RWPE2 (cell line): ENCODE measurements around the gene ZP1.
"Not testable (repeated sequence)": the region's sequence is repeated elsewhere in the genome, so short reads cannot be mapped to it uniquely, and the experiment has no call there.

Experiments
- ATAC-seq: fragments of 200-7000 bp; cut with Tn5 transposase; 3 replicates; pipeline ENCODE4 v1.9.1; 2021; ENCODE audit warnings: low read depth
- DNase-seq: peaks from one replicate; pipeline ENCODE4 v3.0.0-alpha.2; 2020; ENCODE audit warnings: low spot score
- H3K27ac ChIP-seq: fragments of 450-650 bp; 2 replicates; pipeline ENCODE4 v1.5.1; 2017; ENCODE audit warnings: mild to moderate bottlenecking; ENCODE audit not compliant: poor library complexity, severe bottlenecking
- H3K27me3 ChIP-seq: fragments of 250-450 bp; sonication (Bioruptor Pico); 2 replicates; pipeline ENCODE4 v1.5.1; 2021; ENCODE audit warnings: mild to moderate bottlenecking, moderate library complexity; ENCODE audit not compliant: insufficient read depth, poor library complexity, severe bottlenecking
- H3K36me3 ChIP-seq: fragments of 250-450 bp; sonication (Bioruptor Pico); 2 replicates; pipeline ENCODE4 v1.5.1; 2020; ENCODE audit warnings: low read depth, mild to moderate bottlenecking, moderate library complexity
- H3K4me1 ChIP-seq: fragments of 250-450 bp; sonication (Bioruptor Pico); 2 replicates; pipeline ENCODE4 v1.5.1; 2021; ENCODE audit warnings: mild to moderate bottlenecking, moderate library complexity; ENCODE audit not compliant: insufficient read depth, poor library complexity, severe bottlenecking
- H3K4me3 ChIP-seq: fragments of 250-450 bp; sonication (Bioruptor Pico); 2 replicates; pipeline ENCODE4 v1.5.1; 2021; ENCODE audit warnings: mild to moderate bottlenecking, moderate library complexity; ENCODE audit not compliant: severe bottlenecking
- H3K9me3 ChIP-seq: fragments of 250-450 bp; sonication (Bioruptor Pico); 2 replicates; pipeline ENCODE4 v1.5.1; 2021; ENCODE audit warnings: mild to moderate bottlenecking, moderate library complexity; ENCODE audit not compliant: severe bottlenecking
- TF ChIP-seq, protein P1 (sequence below): fragments of 450-650 bp; IDR thresholded peaks from one replicate; pipeline ENCODE4 v1.5.1; 2017; ENCODE audit warnings: mild to moderate bottlenecking, moderate library complexity; ENCODE audit not compliant: poor library complexity, severe bottlenecking

Gene ZP1

GRCh38 chr11:60906132-60906972 lies 39.0 kb downstream of the ZP1 start, which contains the start of gene PRPF19:
PRPF19 (minus strand) TSS chr11:60906585; CDS start chr11:60906382, 203 bp downstream.
- Histone ChIP-seq H3K27ac (peak within 1 kb of the TSS; percentile 83), H3K4me3 (peak within 1 kb of the TSS; percentile 94), H3K27me3 (no peaks in the 10 kb centered on the region), H3K4me1 (peaks cover 6% of the 10 kb centered on the region), H3K9me3 (no peaks in the 10 kb centered on the region), H3K36me3 (peaks cover 39% of the 10 kb centered on the region)
- peak; percentile 92 for ATAC-seq
- peak; percentile 89 for DNase-seq
- TF ChIP-seq, protein P1, sequence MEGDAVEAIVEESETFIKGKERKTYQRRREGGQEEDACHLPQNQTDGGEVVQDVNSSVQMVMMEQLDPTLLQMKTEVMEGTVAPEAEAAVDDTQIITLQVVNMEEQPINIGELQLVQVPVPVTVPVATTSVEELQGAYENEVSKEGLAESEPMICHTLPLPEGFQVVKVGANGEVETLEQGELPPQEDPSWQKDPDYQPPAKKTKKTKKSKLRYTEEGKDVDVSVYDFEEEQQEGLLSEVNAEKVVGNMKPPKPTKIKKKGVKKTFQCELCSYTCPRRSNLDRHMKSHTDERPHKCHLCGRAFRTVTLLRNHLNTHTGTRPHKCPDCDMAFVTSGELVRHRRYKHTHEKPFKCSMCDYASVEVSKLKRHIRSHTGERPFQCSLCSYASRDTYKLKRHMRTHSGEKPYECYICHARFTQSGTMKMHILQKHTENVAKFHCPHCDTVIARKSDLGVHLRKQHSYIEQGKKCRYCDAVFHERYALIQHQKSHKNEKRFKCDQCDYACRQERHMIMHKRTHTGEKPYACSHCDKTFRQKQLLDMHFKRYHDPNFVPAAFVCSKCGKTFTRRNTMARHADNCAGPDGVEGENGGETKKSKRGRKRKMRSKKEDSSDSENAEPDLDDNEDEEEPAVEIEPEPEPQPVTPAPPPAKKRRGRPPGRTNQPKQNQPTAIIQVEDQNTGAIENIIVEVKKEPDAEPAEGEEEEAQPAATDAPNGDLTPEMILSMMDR, result no peak

- peaks cover 14% of the 10 kb centered on the region for H3K36me3 ChIP-seq
- no peak overlapping the region for H3K27ac ChIP-seq
- H3K27me3 ChIP-seq, result no peaks in the 10 kb centered on the region
- no peak for ATAC-seq
- H3K4me1 ChIP-seq, result peaks cover 6% of the 10 kb centered on the region
- H3K9me3 ChIP-seq, result no peaks in the 10 kb centered on the region
- no peak overlapping the region for H3K4me3 ChIP-seq
- TF ChIP-seq, protein P1, result no peak
- no peak for DNase-seq
Measured at GRCh38 chr11:60908803-60909202, 41.5 kb downstream of the ZP1 start.

GRCh38 chr11:60909680-60910280 lies 42.4 kb downstream of the ZP1 start:
- DNase-seq, H3K4me3 ChIP-seq, H3K27me3 ChIP-seq, H3K4me1 ChIP-seq, H3K9me3 ChIP-seq, ATAC-seq, H3K27ac ChIP-seq, H3K36me3 ChIP-seq: not testable (repeated sequence)

- Histone ChIP-seq H3K27me3 (no peaks in the 10 kb centered on the region), H3K4me3 (no peak overlapping the region), H3K4me1 (no peaks in the 10 kb centered on the region), H3K27ac (no peak overlapping the region), H3K36me3 (no peaks in the 10 kb centered on the region), H3K9me3 (no peaks in the 10 kb centered on the region)
- TF ChIP-seq, protein P1, result no peak
- no peak for DNase-seq
- no peak for ATAC-seq
Measured at GRCh38 chr11:60910281-60910687, 42.9 kb downstream of the ZP1 start.

DNA sequence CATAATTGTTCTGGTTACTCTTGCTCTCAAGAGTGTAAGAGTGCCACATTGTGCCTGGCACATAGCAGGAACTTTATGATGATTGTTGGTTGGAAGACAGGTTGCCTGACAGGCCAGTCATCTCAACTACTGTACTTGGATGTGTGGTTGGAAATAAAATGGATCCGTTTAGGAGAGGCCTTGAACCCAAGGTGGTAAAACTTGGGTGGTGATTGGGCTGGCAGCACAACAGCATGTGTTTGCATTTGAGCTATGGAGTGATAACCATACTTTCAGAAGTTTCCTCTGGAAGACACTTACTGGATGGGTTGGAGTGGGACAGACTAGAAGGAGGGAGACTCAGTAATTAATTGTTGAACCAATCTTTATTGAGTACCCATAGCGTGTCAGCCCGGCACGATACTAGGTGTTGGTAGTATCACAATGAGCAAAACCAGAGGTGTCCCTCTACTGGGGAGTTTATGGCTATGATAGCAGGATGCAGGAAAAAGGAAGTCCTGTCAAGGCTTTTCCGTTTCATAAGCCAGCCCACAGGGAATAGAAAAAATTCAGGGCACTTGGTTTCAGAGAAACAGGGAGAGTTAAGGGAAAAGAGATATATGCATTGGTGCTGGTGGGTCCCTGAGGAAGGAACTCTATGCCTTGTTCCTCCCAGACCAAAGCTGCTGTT lies 43.5 kb downstream of the ZP1 start:
- H3K4me1 ChIP-seq, result peaks cover 3% of the 10 kb centered on the region
- no peaks in the 10 kb centered on the region for H3K36me3 ChIP-seq
- no peak overlapping the region for H3K27ac ChIP-seq
- no peak overlapping the region for H3K4me3 ChIP-seq
- no peaks in the 10 kb centered on the region for H3K9me3 ChIP-seq
- ATAC-seq (no peak), DNase-seq (no peak)
- H3K27me3 ChIP-seq, result no peaks in the 10 kb centered on the region
- TF ChIP-seq, protein P1, result no peak
